ENCODE measurements around the gene ARHGDIB. TPM values are rescaled to one million over a fixed set of nuclear protein-coding genes. Genes with fewer than 3 reads are reported as not detected.

The ARHGDIB gene
- total and polyA plus RNA-seq, 7 donors = 23.9 to 44.0 (median 32.4) TPM

DNA sequence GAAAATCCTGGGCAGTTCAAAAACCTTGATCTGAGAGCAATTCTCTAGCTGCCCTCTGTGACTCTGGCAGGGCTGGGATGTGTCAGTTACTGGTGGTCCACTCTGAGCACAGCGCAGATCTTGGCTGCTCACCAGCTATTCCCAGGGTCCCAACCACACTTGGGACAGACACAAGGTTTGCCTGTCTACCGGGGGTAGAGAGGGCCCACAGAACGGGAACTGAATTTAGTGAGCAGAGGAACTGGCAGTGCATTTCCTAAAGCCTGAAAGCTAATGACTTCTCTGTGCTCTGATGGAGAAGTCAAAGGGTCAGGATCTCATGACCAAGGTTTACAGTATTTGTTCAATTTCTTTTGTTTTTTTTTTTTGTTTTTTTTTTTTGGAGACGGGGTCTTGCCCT lies 14.1 kb upstream of the ARHGDIB start:
- no peak overlapping the region for H3K4me3 ChIP-seq
- DNase-seq = no peak
- TF ChIP-seq, protein P1, sequence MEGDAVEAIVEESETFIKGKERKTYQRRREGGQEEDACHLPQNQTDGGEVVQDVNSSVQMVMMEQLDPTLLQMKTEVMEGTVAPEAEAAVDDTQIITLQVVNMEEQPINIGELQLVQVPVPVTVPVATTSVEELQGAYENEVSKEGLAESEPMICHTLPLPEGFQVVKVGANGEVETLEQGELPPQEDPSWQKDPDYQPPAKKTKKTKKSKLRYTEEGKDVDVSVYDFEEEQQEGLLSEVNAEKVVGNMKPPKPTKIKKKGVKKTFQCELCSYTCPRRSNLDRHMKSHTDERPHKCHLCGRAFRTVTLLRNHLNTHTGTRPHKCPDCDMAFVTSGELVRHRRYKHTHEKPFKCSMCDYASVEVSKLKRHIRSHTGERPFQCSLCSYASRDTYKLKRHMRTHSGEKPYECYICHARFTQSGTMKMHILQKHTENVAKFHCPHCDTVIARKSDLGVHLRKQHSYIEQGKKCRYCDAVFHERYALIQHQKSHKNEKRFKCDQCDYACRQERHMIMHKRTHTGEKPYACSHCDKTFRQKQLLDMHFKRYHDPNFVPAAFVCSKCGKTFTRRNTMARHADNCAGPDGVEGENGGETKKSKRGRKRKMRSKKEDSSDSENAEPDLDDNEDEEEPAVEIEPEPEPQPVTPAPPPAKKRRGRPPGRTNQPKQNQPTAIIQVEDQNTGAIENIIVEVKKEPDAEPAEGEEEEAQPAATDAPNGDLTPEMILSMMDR (IDR thresholded peaks at IDR 0.05) = no peak
- intact Hi-C loops (cut with DNase I) = no loop called here
- no peak overlapping the region for H3K27ac ChIP-seq
- H3K9me3 ChIP-seq = no peaks in the 10 kb centered on the region
- H3K36me3 ChIP-seq (ENCODE audit: insufficient read depth in 1 of 2, low read depth in 1 of 2) = no peaks in the 10 kb centered on the region
- no peak for ATAC-seq
- H3K27me3 ChIP-seq (ENCODE audit: insufficient read depth in 3 of 3, low read length in 2 of 3) = no peaks in the 10 kb centered on the region
- WGBS, 3 donors = 76 to 83% (median 80%) methylated on average over 3 to 4 of the region's 4 CpGs
- no peaks in the 10 kb centered on the region for H3K4me1 ChIP-seq

DNA sequence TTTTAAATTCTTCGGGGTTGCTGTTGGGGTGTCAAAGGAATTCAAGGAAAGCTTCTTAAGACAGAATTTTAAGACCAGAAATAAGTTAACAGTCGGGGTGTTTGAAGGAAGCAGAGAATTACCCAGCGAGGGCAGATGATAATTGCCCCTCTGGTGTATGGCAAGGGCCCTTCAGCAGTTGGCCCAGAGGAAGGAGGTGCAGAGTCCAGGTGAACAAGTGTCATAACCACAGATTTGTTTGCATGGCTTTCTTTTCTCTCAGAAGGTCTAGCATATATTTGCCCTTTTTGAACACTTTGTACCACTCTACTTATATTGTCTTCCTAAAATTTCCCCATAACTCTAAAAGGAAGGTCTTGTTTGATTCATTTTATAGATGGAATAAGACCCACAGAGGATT lies 13.2 kb upstream of the ARHGDIB start:
- H3K4me1 ChIP-seq = no peaks in the 10 kb centered on the region
- 84 to 90% (median 87%) methylated on average over 3 of the region's 3 CpGs for WGBS, 3 donors
- intact Hi-C loops (cut with DNase I) = no loop called here
- TF ChIP-seq, protein P1 (IDR thresholded peaks at IDR 0.05) = no peak
- no peaks in the 10 kb centered on the region for H3K36me3 ChIP-seq (ENCODE audit: insufficient read depth in 1 of 2, low read depth in 1 of 2)
- no peak for ATAC-seq
- no peaks in the 10 kb centered on the region for H3K9me3 ChIP-seq
- no peak overlapping the region for H3K27ac ChIP-seq
- H3K27me3 ChIP-seq (ENCODE audit: insufficient read depth in 3 of 3, low read length in 2 of 3) = no peaks in the 10 kb centered on the region
- DNase-seq = no peak
- H3K4me3 ChIP-seq = no peak overlapping the region

DNA sequence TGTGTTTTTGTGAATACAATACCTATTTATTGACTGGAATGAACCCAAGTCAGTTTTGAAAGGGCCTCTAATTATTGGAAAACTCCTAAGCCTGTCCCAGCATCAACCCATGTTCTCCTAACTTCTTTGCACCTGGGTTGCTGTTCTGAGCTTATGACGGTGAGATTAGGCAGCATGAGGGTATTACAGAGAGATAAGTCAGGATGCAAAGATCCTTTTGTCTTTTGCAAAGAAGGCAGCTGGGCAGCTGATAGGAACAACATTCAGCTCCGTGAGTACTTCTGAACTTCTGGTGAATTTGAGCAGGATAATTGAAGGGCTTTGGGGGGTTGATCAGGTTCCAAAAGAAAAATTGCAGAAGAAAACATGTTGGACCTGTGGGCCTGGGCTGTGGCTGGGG lies 11.4 kb upstream of the ARHGDIB start, which contains the start of gene PDE6H:
Gene PDE6H (plus strand): TSS at position 227 of the 400 bp plus-strand sequence. CDS start 4,971 bp downstream, outside the sequence.
- TF ChIP-seq, protein P1 (IDR thresholded peaks at IDR 0.05) = no peak
- Histone ChIP-seq H3K4me3 (no peak within 1 kb of the TSS), H3K36me3 (ENCODE audit: insufficient read depth in 1 of 2, low read depth in 1 of 2) (no peaks in the 10 kb centered on the region), H3K9me3 (no peaks in the 10 kb centered on the region), H3K27ac (no peak within 1 kb of the TSS), H3K27me3 (ENCODE audit: insufficient read depth in 3 of 3, low read length in 2 of 3) (no peaks in the 10 kb centered on the region), H3K4me1 (no peaks in the 10 kb centered on the region)
- DNase-seq (no peak), ATAC-seq (no peak)
- 52 to 67% (median 66%) methylated on average over 2 of the region's 2 CpGs for WGBS, 3 donors
- intact Hi-C loops (cut with DNase I) = no loop called here

DNA sequence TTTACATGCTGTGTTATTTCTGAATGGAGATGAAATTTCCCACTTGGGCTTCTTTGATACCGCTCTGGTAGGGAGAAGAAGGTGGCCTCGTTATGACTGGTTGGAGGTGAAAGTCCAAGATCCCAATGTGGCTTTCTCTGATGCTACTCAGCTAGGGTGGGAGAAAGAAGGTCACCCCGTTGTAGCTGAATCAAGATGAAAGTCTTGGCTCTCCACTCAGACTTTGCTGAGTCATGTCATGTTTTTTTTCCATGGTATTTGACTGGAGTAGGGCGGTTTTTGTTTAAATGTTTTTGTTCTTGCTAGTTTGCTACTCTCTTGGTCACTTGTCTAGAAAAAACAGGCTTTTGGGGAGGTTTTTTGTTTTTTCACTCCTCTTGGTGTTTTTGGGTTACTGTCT lies 9.1 kb upstream of the ARHGDIB start:
- no peak for ATAC-seq
- Histone ChIP-seq H3K27ac (no peak overlapping the region), H3K36me3 (ENCODE audit: insufficient read depth in 1 of 2, low read depth in 1 of 2) (no peaks in the 10 kb centered on the region), H3K9me3 (no peaks in the 10 kb centered on the region), H3K4me3 (no peak overlapping the region), H3K4me1 (no peaks in the 10 kb centered on the region), H3K27me3 (ENCODE audit: insufficient read depth in 3 of 3, low read length in 2 of 3) (no peaks in the 10 kb centered on the region)
- WGBS, 3 donors = 54 to 82% (median 66%) methylated on average over 4 of the region's 4 CpGs
- TF ChIP-seq, protein P1 (IDR thresholded peaks at IDR 0.05) = no peak
- intact Hi-C loops (cut with DNase I) = no loop called here
- DNase-seq = no peak

DNA sequence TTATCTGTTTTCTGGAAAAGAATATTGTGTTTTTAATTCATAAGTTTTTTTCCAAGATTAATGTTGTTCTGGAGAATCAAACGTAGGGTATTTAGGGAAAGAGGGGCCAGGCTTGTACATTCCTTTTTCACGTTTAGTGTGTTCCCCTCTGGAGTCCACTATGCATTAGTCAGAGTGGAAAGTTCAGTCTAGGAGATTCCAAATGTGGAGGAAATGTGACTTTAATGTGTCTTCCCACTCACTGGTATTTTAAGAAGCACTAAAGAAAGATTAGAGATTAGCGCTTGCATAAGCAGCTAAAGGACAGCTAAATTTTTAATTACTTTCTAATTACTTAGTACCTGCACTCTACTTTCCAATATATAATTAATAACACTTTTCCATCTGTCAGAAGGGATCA lies 7.1 kb upstream of the ARHGDIB start:
- intact Hi-C loops (cut with DNase I) = no loop called here
- 59 to 64% (median 60%) methylated on average over 3 of the region's 3 CpGs for WGBS, 3 donors
- Histone ChIP-seq H3K9me3 (no peaks in the 10 kb centered on the region), H3K36me3 (ENCODE audit: insufficient read depth in 1 of 2, low read depth in 1 of 2) (no peaks in the 10 kb centered on the region), H3K4me1 (no peaks in the 10 kb centered on the region), H3K4me3 (no peak overlapping the region), H3K27ac (no peak overlapping the region), H3K27me3 (ENCODE audit: insufficient read depth in 3 of 3, low read length in 2 of 3) (no peaks in the 10 kb centered on the region)
- TF ChIP-seq, protein P1 (IDR thresholded peaks at IDR 0.05) = no peak
- ATAC-seq = no peak
- no peak for DNase-seq
